ENCODE measurements around the gene SYNGAP1. TPM values are rescaled to one million over a fixed set of nuclear protein-coding genes. Genes with fewer than 3 reads are reported as not detected.

Gene SYNGAP1
- total RNA-seq, 1 donor from 2014 or later: 56.6 TPM

DNA sequence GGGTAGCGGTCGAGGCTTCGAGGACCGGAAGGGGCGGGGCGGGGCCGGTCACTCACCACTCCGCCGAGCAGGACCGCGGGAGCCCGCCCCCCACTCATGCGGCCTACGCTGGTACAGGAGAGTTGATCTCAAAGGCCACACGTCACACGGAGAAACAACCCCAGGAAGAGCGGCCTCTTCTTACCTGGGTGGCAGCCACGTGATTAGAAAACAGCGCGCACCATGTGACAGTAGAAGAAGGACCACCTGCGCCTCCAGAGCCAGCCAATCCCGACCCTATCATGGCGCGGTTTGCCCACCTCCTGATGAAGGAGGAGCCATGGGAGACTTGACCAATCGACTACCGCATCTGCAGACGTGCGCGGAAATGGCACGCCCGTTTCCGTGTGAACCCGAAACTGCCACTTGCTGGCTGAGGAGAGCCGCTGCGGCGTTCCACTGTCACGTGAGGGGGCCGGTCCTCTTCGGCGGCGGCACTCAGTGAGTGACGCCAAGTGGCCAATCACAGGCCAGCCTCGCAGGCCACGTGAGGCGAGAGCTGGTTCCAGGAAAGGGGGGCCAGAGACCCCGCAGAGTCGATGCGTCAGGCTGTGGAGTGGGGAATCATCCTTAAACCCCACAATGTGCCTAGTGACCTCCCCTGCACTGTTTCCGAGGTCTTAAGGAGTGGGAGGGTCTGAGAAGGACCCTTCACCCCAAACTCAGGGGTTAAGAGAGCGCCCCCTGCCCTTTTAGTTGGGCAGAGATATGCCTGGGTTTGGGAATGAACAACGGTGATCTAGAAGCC is 1.8 kb upstream of the SYNGAP1 start, which contains the start of gene CUTA:
Gene CUTA, minus strand, starts transcription at position 205 of the 787 bp plus-strand sequence. Its CDS starts 107 bp downstream, at position 98.
- H3K9me3 Mint-ChIP-seq: no peaks in the 10 kb centered on the region
- intact Hi-C loops (cut with micrococcal nuclease): loop anchor here (1.0 to 10.0 kb wide), 12 partner anchors 8 to 1797 kb away; partner anchors contain the start of genes AGPAT1, BRD2, KIFC1 and LEMD2
- peak; percentile 98 for DNase-seq (ENCODE audit: low spot score)
- peaks cover 29% of the 10 kb centered on the region for H3K36me3 Mint-ChIP-seq (ENCODE audit: low read depth)
- peak within 1 kb of the TSS; percentile 96 for H3K27ac Mint-ChIP-seq
- H3K4me1 Mint-ChIP-seq (ENCODE audit: low read depth): peaks cover 70% of the 10 kb centered on the region
- peak within 1 kb of the TSS; percentile 95 for H3K4me3 Mint-ChIP-seq
- no peaks in the 10 kb centered on the region for H3K27me3 Mint-ChIP-seq (ENCODE audit: insufficient read depth)

DNA sequence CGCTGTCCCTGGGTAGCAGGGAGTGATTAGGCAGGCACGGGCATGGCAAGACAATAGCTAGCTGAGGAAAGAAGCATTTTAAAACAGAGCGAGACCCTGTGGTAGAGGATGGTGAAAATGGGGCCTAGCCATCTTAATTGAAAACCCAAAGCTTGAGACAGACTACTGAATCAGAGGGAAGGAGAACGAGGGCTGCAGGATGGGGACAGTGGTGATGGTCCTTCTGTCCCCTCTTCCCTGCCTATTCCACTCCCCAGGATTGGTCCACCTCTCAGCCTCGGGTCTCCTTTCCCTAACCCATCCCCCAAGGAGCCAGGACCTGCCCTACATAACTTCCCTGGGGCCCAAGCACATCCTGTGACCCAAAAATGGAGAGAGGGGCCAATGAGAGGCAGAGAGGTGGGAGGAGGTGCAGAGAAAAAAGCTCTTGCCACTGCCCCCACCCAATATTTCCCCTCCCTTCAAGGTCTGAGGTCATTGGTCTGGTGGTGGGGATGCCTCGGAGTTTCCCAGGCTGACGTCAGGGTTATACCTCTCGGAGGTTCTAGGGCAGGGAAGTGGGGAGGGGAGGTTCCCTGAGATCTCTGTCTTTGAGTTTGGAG is 1.1 kb upstream of the SYNGAP1 start:
- no peaks in the 10 kb centered on the region for H3K9me3 Mint-ChIP-seq
- peaks cover 31% of the 10 kb centered on the region for H3K36me3 Mint-ChIP-seq (ENCODE audit: low read depth)
- H3K27me3 Mint-ChIP-seq (ENCODE audit: insufficient read depth): no peaks in the 10 kb centered on the region
- DNase-seq (ENCODE audit: low spot score): peak; percentile 71
- H3K4me3 Mint-ChIP-seq: peak overlapping the region; percentile 95
- peak overlapping the region; percentile 96 for H3K27ac Mint-ChIP-seq
- intact Hi-C loops (cut with micrococcal nuclease): loop anchor here (1.0 to 10.0 kb wide), 10 partner anchors 8 to 1798 kb away; partner anchors contain the start of genes AGPAT1, KIFC1, LEMD2 and PRRC2A
- H3K4me1 Mint-ChIP-seq (ENCODE audit: low read depth): peaks cover 70% of the 10 kb centered on the region

DNA sequence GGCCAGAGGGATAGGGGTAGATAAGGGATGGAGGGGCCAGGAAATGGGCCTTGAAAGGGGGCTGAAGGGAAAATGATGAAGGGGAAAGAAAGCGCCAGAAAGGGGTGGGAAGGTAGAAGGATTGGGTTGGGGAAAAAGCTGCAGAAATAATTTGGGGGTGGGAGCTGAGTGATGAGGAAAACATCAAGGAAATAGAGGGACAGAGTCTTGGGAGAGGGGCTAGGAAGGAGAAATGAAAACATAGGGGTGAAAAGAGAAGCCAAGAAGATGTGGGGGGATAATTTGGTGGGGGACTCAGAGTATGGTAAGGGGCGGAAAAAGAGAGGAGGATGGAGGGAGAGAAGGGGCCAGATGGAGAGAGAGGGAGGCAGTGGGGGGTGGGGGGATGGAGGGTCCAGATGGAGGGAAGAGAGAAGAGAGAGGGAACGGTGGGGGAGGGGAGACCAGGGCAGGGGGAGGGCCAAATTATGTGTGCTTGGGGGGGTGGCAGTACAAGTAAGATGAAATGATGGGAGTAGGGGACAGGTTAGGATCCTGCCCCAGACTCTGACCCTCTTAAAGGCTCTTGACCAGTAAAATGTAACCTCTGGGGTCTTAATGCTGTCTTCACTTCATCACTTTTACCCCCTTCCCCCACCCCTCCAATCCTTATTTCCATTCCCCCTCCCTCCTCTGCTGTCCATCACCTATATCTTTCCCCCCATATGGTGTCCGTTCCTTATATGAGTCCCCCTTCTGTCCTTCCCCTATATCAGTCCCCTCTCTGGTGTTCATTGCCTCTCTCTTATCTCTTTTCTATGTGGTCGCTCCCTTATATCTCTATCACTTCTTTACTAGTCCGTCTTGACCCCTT is 852 bp downstream of the SYNGAP1 start:
- no peak for DNase-seq (ENCODE audit: low spot score)
- Mint-ChIP-seq H3K27me3 (ENCODE audit: insufficient read depth) (no peaks in the 10 kb centered on the region), H3K27ac (peak overlapping the region; percentile 57), H3K4me1 (ENCODE audit: low read depth) (peaks cover 73% of the 10 kb centered on the region), H3K4me3 (peak overlapping the region; percentile 76), H3K36me3 (ENCODE audit: low read depth) (peaks cover 25% of the 10 kb centered on the region), H3K9me3 (no peaks in the 10 kb centered on the region)
- intact Hi-C loops (cut with micrococcal nuclease): no loop called here

GRCh38 chr6:33421344-33421643 is 1.4 kb downstream of the SYNGAP1 start:
- Mint-ChIP-seq H3K27me3 (ENCODE audit: insufficient read depth) (no peaks in the 10 kb centered on the region), H3K27ac (peak overlapping the region; percentile 57), H3K36me3 (ENCODE audit: low read depth) (peaks cover 22% of the 10 kb centered on the region), H3K4me1 (ENCODE audit: low read depth) (peaks cover 71% of the 10 kb centered on the region), H3K9me3 (no peaks in the 10 kb centered on the region), H3K4me3 (peak overlapping the region; percentile 76)
- intact Hi-C loops (cut with micrococcal nuclease): no loop called here
- DNase-seq (ENCODE audit: low spot score): no peak

DNA sequence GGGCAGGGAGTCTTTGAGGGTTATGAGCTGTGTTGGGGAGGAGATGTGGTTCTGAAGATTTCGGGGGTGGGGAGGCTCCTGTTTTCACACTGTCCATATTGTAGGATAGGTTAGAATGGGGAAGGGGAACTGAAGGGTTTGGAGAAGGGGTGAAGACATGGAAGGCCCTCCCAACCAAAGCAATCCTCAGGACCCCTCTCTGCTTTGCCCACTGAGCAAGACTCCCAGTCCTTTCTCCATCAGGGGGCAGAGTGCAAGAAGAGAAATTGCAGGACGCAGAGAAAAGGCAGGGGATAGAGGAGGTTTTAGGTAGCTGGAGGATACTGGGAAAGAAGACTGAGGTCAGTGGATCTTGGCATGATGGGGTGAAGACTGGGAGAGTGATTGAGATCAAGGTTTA is 3.9 kb downstream of the SYNGAP1 start:
- peaks cover 17% of the 10 kb centered on the region for H3K36me3 Mint-ChIP-seq (ENCODE audit: low read depth)
- DNase-seq (ENCODE audit: low spot score): no peak
- peak overlapping the region; percentile 92 for H3K27ac Mint-ChIP-seq
- H3K27me3 Mint-ChIP-seq (ENCODE audit: insufficient read depth): no peaks in the 10 kb centered on the region
- peaks cover 68% of the 10 kb centered on the region for H3K4me1 Mint-ChIP-seq (ENCODE audit: low read depth)
- H3K9me3 Mint-ChIP-seq: no peaks in the 10 kb centered on the region
- intact Hi-C loops (cut with micrococcal nuclease): loop anchor here (2.0 kb wide), 1 partner anchor 13 kb away; the partner anchor contains the start of gene PHF1
- H3K4me3 Mint-ChIP-seq: peak overlapping the region; percentile 89

GRCh38 chr6:33424855-33425667 is 5.2 kb downstream of the SYNGAP1 start:
- no peak for DNase-seq (ENCODE audit: low spot score)
- H3K27ac Mint-ChIP-seq: peak overlapping the region; percentile 92
- intact Hi-C loops (cut with micrococcal nuclease): loop anchor here (2.0 to 5.0 kb wide), 3 partner anchors 14 to 197 kb away; partner anchors contain the start of genes ITPR3, PHF1, RPS18 and VPS52
- H3K4me1 Mint-ChIP-seq (ENCODE audit: low read depth): peaks cover 70% of the 10 kb centered on the region
- H3K4me3 Mint-ChIP-seq: peak overlapping the region; percentile 89
- no peaks in the 10 kb centered on the region for H3K27me3 Mint-ChIP-seq (ENCODE audit: insufficient read depth)
- H3K9me3 Mint-ChIP-seq: no peaks in the 10 kb centered on the region
- peaks cover 17% of the 10 kb centered on the region for H3K36me3 Mint-ChIP-seq (ENCODE audit: low read depth)

GRCh38 chr6:33425668-33426577 is 6.1 kb downstream of the SYNGAP1 start:
- intact Hi-C loops (cut with micrococcal nuclease): loop anchor here (1.0 to 5.0 kb wide), 7 partner anchors 8 to 196 kb away; partner anchors contain the start of genes CUTA, ITPR3, KIFC1 and PHF1
- Mint-ChIP-seq H3K4me1 (ENCODE audit: low read depth) (peaks cover 77% of the 10 kb centered on the region), H3K4me3 (peak overlapping the region; percentile 89), H3K36me3 (ENCODE audit: low read depth) (peaks cover 17% of the 10 kb centered on the region), H3K27me3 (ENCODE audit: insufficient read depth) (no peaks in the 10 kb centered on the region), H3K27ac (peak overlapping the region; percentile 92), H3K9me3 (no peaks in the 10 kb centered on the region)
- DNase-seq (ENCODE audit: low spot score): peak; percentile 72

- H3K4me3 Mint-ChIP-seq: peak overlapping the region; percentile 89
- peaks cover 17% of the 10 kb centered on the region for H3K36me3 Mint-ChIP-seq (ENCODE audit: low read depth)
- intact Hi-C loops (cut with micrococcal nuclease): loop anchor here (1.0 to 5.0 kb wide), 6 partner anchors 9 to 195 kb away; partner anchors contain the start of genes CUTA, ITPR3, KIFC1 and RPS18
- H3K9me3 Mint-ChIP-seq: no peaks in the 10 kb centered on the region
- no peak for DNase-seq (ENCODE audit: low spot score)
- H3K27me3 Mint-ChIP-seq (ENCODE audit: insufficient read depth): no peaks in the 10 kb centered on the region
- H3K27ac Mint-ChIP-seq: peak overlapping the region; percentile 92
- peaks cover 74% of the 10 kb centered on the region for H3K4me1 Mint-ChIP-seq (ENCODE audit: low read depth)
These were observed 7.0 kb downstream of the SYNGAP1 start for GRCh38 chr6:33426590-33427511.

DNA sequence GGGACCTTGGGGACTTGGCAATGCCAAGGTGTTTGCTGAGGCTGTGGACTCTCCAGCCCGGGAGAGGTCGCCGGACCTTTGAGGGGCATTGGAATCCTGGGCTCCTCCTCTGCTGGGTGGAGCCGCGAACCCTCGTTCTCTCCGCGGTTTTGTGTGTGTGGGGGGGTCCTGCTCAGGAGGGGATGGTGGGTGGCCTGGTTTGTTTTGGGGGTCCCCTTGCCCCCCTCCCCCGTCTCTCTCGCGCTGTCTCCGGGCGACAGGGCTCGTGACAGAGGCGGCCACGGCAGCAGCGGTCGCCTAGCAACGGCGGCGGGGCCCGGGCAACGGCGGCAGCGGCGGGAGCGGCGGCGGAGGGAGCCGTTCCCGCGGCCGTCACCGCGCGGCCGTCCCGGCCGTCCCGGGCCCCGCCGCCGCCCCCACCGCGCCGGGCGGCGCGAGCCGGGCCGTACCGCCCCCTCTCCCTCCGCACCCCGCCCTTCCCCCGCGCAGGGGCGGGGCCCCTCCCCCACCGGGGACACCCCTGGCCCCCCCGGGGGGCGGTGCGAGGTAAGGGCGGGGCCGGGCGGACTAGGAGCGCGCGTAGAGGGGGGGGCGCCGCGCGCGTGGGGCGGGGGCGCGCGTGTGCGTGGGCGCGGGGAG is 7.8 kb downstream of the SYNGAP1 start:
- peaks cover 82% of the 10 kb centered on the region for H3K4me1 Mint-ChIP-seq (ENCODE audit: low read depth)
- H3K4me3 Mint-ChIP-seq: peak overlapping the region; percentile 89
- H3K36me3 Mint-ChIP-seq (ENCODE audit: low read depth): peaks cover 19% of the 10 kb centered on the region
- intact Hi-C loops (cut with micrococcal nuclease): loop anchor here (2.0 to 5.0 kb wide), 3 partner anchors 143 to 195 kb away; partner anchors contain the start of genes ITPR3, RPS18 and VPS52
- no peaks in the 10 kb centered on the region for H3K9me3 Mint-ChIP-seq
- peak; percentile 51 for DNase-seq (ENCODE audit: low spot score)
- no peaks in the 10 kb centered on the region for H3K27me3 Mint-ChIP-seq (ENCODE audit: insufficient read depth)
- peak overlapping the region; percentile 92 for H3K27ac Mint-ChIP-seq

All from activated T-helper 1 cell treated with anti-CD3 and anti-CD28 coated beads, Interleukin-12 subunit alpha, Interleukin-12 subunit beta, Interleukin-2, Interleukin-4 antibody, amounts not matched to agents 30 ng/mL and 10 ng/mL and 1 ng/mL, durations not matched to agents 14 hours and 24 hours and 36 hours (primary cell).